NCI-H2081 (cell line): ENCODE measurements around the gene SLC25A2.

Experiments used
- DNase-seq, 2 experiments: peaks; one replicate each; lab custom pipeline; 2025; lab: John Stamatoyannopoulos, UW

The SLC25A2 gene

DNA sequence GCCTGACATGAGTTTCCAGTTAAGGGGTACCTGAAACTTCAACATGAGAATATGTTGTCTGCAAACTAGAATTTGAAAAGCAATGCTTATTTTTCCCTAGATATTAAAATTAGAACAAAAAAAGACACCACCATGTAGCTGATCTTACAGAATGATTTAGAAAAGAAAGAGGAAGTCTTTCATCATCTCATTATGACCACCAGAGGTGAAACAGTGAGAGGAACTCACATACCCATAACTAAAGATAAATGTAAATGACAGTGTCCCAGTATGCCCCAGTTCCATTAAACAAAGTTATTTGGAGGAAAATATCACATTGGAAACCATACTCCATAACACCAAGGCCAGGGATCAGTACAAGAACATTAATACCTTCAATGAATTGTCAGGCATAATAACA is 9.9 kb upstream of the SLC25A2 start:
- no peak for DNase-seq

DNA sequence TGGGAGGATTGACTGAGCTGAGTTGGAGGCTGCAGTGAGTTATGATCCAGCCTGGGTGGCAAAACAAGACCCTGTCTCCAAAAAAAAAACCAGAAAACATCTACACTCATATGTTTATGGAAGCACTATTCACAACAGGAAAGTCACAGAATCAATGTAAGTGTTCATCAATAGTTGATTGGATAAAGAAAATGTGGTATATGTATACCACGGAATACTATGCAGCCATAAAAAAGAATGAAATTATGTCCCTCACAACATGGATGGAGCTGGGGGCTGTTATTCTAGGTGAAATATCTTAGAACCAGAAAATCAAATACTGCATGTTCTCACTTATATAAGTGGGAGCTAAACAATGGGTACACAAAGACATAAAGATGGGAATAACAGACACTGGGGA is 2.8 kb upstream of the SLC25A2 start:
- no peak for DNase-seq

DNA sequence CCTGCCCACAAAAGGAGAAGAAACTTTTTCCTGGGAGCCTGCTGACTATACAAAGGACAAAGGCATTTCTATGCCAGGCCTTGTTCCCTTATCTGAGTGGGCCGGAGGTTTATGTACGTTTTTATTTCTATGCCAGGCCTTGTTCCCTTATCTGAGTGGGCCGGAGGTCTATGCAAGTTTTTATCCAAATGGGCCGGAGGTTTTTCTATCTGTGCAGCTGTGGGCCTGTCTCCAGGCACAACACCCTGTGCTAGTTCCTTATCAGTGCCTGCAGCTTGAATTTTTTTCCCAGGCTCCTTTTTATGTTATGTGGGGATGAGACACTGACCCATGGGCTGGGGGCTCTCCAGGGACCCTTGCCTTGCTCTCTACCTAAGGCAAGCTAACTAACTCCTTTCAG is 5.5 kb downstream of the SLC25A2 start:
- no peak for DNase-seq

DNA sequence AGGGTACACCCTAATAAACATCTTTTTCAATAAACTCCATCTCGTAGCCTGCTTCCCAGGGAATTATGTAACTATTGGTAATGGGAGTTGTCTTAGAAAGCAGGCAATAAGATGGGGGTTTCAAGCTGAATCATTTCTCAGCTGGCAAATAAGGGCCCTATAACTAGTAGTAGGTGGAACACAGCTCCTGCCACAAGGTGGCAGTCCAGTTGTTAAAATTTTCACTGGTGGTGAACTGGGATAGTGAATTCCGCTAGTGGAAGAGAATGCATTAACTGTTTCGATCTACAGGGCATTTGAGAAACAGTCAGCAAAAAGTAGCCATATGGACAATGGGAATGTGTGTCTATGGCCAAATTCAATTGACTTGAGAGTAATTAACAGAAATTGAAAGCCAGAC is 30.9 kb downstream of the SLC25A2 start:
- no peak for DNase-seq

DNA sequence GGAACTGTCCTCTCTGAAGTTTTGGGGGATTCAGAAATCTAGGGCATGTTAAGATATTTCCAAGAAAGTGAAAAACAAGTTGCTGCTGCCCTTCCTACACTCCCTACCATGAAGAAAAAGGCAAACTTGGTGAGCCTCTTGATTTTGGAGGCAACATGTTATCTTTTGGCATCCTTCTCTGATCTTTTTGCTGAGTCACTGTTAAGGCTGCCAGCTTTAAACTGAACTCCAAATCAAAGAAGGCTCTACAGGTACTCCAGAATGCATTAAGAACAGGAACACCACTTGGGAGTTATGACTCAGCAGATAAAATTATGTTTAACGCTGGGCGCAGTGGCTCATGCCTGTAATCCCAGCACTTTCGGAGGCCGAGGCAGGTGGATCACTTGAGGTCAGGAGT is 34.7 kb downstream of the SLC25A2 start:
- no peak for DNase-seq

DNA sequence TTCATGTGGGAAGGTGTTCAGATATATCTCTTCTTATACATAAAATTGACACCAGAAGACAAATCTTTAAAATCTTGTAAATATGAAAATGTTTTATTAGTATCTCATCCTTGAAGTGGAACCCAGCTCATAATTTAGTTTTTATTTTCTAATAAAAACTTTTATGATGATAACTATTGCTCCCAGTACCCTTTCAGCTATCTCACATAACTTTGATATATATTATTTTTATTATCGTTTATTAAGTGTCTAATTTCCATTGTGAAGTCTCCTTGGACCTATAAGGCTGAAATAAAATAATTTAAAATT is 42.7 kb downstream of the SLC25A2 start:
- DNase-seq = no peak

DNA sequence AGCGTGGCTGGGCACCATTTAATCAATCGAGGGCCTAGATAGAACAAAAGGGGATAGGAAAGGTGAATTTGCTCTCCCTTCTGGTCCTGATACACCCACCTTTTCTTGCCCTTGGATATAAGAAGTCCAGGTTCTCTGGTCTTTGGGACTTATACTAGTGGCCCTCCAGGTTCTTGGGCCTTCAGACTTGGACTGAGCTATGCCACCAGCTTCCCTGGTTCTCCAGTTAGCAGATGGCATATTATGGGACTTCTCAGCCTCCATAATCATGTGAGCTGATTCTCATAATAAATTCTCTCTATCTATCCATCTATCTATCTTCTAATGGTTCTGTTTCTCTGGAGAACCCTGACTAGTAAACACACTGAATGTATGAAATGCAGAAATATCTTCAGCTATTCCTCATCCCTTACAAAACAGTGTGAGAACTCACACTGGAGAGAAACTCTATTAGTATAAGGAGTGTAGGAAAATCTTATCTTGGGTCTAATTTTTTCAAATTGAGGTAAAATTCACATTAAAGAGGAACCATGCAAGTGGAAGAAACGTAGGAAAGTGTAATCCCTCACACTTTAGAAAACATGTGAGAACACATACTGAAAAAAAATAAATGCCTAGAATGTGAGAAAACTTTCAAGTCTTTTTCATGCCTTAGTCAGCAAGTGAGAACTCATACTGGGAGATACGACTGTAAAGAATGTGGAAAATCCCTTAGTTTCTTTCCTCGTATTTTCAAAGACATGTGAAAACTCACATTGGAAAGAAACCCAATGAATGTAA is 43.2 kb downstream of the SLC25A2 start:
- DNase-seq = no peak

DNA sequence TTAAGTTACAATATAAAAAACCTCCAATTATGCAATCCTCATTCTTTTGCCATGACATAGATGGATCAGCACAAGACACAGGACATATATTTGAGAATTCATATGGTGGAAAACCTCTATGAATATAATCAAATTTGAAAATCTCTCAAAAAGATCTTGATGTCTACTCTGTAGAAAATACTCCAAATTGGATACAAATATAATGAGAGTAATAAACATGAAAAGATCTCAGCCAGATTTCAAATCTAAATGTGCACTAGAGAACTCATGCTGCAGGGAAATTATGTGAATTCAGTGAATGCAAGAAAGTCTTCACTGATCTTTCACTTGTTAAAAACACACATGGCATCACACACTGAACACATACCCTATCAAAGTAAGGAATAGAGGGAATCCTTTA is 44.9 kb downstream of the SLC25A2 start:
- no peak for DNase-seq

DNA sequence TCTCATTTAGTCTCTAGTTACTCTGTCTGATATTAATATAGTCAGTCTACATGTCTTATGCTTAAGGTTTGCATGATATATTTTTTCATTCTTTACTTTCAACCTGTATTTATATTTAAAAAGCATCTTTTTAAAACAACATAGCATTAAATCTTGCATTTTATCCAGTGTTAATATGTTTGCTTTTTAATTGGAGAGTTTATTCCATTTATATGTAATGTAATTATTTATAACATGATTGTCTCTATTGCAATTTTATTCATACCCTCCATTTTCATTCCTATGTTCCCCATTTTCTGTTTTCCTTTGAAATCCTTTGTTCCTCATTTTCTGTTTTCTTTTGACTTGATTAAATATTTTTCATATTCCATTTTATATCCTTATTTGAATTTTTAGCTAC is 45.4 kb downstream of the SLC25A2 start:
- no peak for DNase-seq
